ENCODE results near the gene APOC1.

APOC1 gene

DNA sequence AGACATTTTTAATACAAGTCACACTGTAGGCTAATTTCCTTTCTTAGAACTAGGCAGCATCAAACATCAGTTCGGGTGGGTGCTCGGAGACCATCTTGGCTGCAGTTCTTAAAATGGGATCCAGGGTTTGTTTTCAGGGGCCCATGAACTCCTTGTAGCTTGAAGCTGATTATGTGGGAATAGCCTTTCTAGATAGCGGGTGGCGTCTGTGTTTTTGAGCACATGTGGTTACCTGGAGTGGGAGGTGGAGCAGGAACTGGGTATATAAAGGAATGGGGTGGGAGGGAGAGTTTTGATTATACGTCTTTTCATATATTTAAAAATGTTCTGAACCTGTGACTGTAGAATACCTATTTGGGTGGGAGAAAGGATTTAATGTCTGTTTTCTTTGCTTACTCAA is 53.7 kb downstream of the APOC1 start:
- CTCF ChIA-PET: interaction anchor here (1.3 kb wide), 1 partner anchor 10 kb away, joined by 3 read pairs; no protein-coding TSS in a partner anchor
- H3K27me3 ChIP-seq (replicated peaks in 2 of 5; ENCODE audit: control insufficient read depth in 4 of 5, insufficient read depth in 5 of 5, low read length in 4 of 5): no peaks in the 10 kb centered on the region
- peaks cover 7 to 41% (median 30%) of the 10 kb centered on the region in 4 experiments for H3K36me3 ChIP-seq (ENCODE audit: control insufficient read depth in 4 of 4, insufficient read depth in 4 of 4, low read length in 3 of 4)
- no peaks in the 10 kb centered on the region for H3K4me1 ChIP-seq (ENCODE audit: control extremely low read depth in 1 of 4, control insufficient read depth in 4 of 4, insufficient read depth in 4 of 4, low read length in 3 of 4)
- no peak overlapping the region for H3K4me3 ChIP-seq (ENCODE audit: control insufficient read depth in 1 of 7, extremely low read depth in 1 of 7, insufficient read depth in 4 of 7, low read depth in 2 of 7, low read length in 6 of 7)
- DNase-seq: no peak
- WGBS (ENCODE audit: insufficient coverage): 98% methylated on average over 5 of the region's 5 CpGs
- no peak overlapping the region for H3K27ac ChIP-seq (ENCODE audit: insufficient read depth in 1 of 2, low read depth in 1 of 2, low read length in 2 of 2, poor library complexity in 1 of 2, severe bottlenecking in 2 of 2)
- POLR2A ChIA-PET: no interaction called here
- no peaks in the 10 kb centered on the region for H3K9me3 ChIP-seq (ENCODE audit: control extremely low read depth in 1 of 5, control insufficient read depth in 4 of 5, insufficient read depth in 2 of 5, low read depth in 1 of 5, low read length in 4 of 5)

DNA sequence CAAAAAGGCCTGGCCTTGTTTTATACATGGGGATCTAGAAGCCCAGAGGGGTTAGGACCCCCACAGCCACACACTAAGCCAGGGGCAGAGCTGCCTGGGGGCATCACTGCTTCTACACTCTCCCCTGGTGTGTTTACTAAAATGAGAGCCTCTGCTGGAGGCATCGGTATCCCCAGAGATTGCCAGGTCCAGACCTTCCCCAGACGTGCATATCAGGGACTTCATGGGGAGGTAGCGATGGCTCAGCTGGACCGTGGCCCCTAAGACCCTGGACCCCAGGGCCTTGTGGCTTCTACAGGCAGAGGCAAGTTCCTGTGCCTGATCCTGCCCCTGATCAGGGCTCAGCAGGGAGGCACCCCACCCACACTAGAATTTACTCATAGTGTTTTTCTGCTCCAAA is 54.3 kb downstream of the APOC1 start:
- no peak for DNase-seq
- Histone ChIP-seq H3K27me3 (replicated peaks in 2 of 5; ENCODE audit: control insufficient read depth in 4 of 5, insufficient read depth in 5 of 5, low read length in 4 of 5) (no peaks in the 10 kb centered on the region), H3K4me1 (ENCODE audit: control extremely low read depth in 1 of 4, control insufficient read depth in 4 of 4, insufficient read depth in 4 of 4, low read length in 3 of 4) (no peaks in the 10 kb centered on the region), H3K36me3 (ENCODE audit: control insufficient read depth in 4 of 4, insufficient read depth in 4 of 4, low read length in 3 of 4) (peaks cover 8 to 46% (median 32%) of the 10 kb centered on the region in 4 experiments), H3K27ac (ENCODE audit: insufficient read depth in 1 of 2, low read depth in 1 of 2, low read length in 2 of 2, poor library complexity in 1 of 2, severe bottlenecking in 2 of 2) (no peak overlapping the region), H3K9me3 (ENCODE audit: control extremely low read depth in 1 of 5, control insufficient read depth in 4 of 5, insufficient read depth in 2 of 5, low read depth in 1 of 5, low read length in 4 of 5) (no peaks in the 10 kb centered on the region), H3K4me3 (ENCODE audit: control insufficient read depth in 1 of 7, extremely low read depth in 1 of 7, insufficient read depth in 4 of 7, low read depth in 2 of 7, low read length in 6 of 7) (no peak overlapping the region)
- WGBS (ENCODE audit: insufficient coverage): 96% methylated on average over 4 of the region's 4 CpGs
- ChIA-PET POLR2A (no interaction called here), CTCF (interaction anchor here (1.1 to 1.3 kb wide), 2 partner anchors 11 kb away, joined by 3 read pairs; no protein-coding TSS in a partner anchor)

Measured in common myeloid progenitor, CD34-positive (primary cell).